Left ventricle myocardium inferior (tissue), 1 donor: ENCODE measurements around the gene CUX1. TPM values are rescaled to one million over a fixed set of nuclear protein-coding genes. Genes with fewer than 3 reads are reported as not detected.
"Not testable (repeated sequence)": the region's sequence is repeated elsewhere in the genome, so short reads cannot be mapped to it uniquely, and the experiment has no call there.

ENCODE experiments used
- DNase-seq: peaks from one replicate; pipeline ENCODE4 v3.0.0-alpha.2; 2020
- H3K27ac ChIP-seq: fragments of 200-600 bp; replicated peaks from 2 replicates; pipeline ENCODE4 v1.8.0; 2021
- H3K27me3 ChIP-seq: fragments of 200-600 bp; 2 replicates; pipeline ENCODE4 v1.8.0; 2021; ENCODE audit warnings: low read depth
- H3K36me3 ChIP-seq: fragments of 200-600 bp; 2 replicates; pipeline ENCODE4 v1.8.0; 2021
- H3K4me1 ChIP-seq: fragments of 200-600 bp; 2 replicates; pipeline ENCODE4 v1.8.0; 2021
- H3K4me3 ChIP-seq: fragments of 200-600 bp; 2 replicates; pipeline ENCODE4 v1.8.0; 2021; ENCODE audit warnings: mild to moderate bottlenecking, moderate library complexity
- H3K9me3 ChIP-seq: fragments of 200-600 bp; replicated peaks from 2 replicates; pipeline ENCODE4 v1.8.0; 2021
- intact Hi-C: fragments of 100-400 bp; cut with micrococcal nuclease; formaldehyde crosslinking; loops from one replicate; pipeline ENCODE4 v1.11.0; 2022
- microRNA-seq: library from miRNA; unstranded; fragments of <30 nt; microRNA quantifications from one replicate; pipeline ENCODE4 v1.2.0, GENCODE V29; 2020
- total RNA-seq: library from RNA; stranded (reverse); fragmentation: NEBNext Ultra II Directional; extraction: Animal tissue kit (Norgen Biotek cat#: 25700); gene quantifications from one replicate; pipeline ENCODE4 v1.2.1, GENCODE V29; 2021
- TF ChIP-seq, protein P1 (sequence below): fragments of 200-600 bp; IDR thresholded peaks from 2 replicates; pipeline ENCODE4 v1.8.0; 2021; ENCODE audit warnings: antibody characterized with exemption, mild to moderate bottlenecking, borderline replicate concordance
- donor health status: DM: no; HTN: yes; CAD: no; lungs with severe emphysema.

The CUX1 gene
- total RNA-seq, 1 donor from 2014 or later: 125 TPM

DNA sequence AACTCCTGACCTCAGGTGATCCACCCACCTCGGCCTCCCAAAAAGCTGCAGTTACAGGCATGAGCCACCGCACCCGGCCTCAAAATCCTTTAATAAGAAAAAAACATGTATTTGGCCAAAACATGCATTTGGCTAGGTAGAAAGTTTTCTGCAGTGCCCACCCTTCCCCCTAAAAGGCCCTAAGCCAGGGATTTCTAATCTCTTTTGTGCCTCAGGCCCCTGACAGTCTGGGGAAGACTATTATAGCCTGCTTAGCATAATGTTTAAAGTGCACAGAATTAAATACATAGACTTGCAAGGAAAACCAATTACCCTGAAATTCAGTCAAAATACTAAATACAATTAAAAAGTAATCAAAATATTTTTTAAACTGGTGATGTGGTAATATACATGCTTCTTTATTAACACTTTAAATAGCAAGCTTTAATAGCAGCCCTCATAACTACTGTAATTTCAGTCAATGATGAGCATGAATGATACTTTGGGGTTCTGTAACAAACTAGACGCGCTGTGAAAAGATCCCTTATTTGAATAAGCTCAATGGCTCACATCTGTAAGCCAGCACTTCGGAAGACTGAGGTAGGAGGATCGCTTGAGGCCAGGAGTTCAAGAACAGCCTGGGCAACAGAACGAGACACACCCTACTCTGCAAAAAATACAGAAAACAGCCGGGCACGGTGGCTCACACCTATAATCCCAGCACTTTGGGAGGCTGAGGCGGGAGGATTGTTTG, 508.9 kb downstream of the CUX1 start:
- H3K4me3 ChIP-seq: no peak overlapping the region
- H3K27me3 ChIP-seq: peaks cover 58% of the 10 kb centered on the region
- intact Hi-C loops: no loop called here
- no peaks in the 10 kb centered on the region for H3K36me3 ChIP-seq
- DNase-seq: no peak
- TF ChIP-seq, protein P1, sequence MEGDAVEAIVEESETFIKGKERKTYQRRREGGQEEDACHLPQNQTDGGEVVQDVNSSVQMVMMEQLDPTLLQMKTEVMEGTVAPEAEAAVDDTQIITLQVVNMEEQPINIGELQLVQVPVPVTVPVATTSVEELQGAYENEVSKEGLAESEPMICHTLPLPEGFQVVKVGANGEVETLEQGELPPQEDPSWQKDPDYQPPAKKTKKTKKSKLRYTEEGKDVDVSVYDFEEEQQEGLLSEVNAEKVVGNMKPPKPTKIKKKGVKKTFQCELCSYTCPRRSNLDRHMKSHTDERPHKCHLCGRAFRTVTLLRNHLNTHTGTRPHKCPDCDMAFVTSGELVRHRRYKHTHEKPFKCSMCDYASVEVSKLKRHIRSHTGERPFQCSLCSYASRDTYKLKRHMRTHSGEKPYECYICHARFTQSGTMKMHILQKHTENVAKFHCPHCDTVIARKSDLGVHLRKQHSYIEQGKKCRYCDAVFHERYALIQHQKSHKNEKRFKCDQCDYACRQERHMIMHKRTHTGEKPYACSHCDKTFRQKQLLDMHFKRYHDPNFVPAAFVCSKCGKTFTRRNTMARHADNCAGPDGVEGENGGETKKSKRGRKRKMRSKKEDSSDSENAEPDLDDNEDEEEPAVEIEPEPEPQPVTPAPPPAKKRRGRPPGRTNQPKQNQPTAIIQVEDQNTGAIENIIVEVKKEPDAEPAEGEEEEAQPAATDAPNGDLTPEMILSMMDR: no peak
- H3K9me3 ChIP-seq: no peaks in the 10 kb centered on the region
- peaks cover 4% of the 10 kb centered on the region for H3K4me1 ChIP-seq
- H3K27ac ChIP-seq: no peak overlapping the region

DNA sequence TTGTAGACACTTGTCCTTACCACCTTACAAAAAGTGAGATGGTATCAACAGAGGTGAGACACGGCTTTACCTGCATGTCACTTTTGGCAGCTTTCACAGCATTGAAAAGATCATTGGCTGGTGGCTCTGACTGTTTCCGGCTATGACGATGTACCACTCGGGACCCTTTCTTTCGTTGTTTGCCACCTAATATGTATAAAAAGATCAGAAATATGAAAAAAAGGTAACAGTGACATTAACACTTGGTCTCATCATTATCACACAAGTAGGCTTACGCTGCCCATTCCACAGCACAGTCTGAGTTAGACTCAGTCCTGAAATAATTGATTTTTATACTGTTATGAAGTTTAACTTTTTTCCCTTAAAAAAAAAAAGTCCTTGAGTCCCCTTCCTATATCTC, 509.8 kb downstream of the CUX1 start:
- H3K27ac ChIP-seq, H3K36me3 ChIP-seq, H3K4me1 ChIP-seq, DNase-seq, H3K4me3 ChIP-seq, intact Hi-C loops, H3K9me3 ChIP-seq: not testable (repeated sequence)
- H3K27me3 ChIP-seq: peaks cover 50% of the 10 kb centered on the region

DNA sequence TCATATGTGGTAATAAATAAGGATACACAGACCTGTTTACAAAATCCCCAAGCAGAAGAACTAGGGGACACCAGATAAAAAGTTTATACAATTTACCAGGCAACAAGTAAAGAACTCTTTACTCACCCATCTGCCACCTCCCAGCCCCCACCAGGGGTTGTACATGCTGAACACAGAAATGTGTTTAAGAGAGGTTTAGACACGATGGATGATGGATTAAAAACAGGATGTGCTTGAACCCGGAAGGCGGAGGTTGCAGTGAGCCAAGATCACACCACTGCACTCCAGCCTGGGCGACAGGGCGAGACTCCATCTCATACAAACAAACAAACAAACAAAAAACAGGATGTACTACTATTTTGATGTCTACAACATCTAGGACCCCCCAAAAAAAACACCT, 511.4 kb downstream of the CUX1 start:
- H3K4me1 ChIP-seq, H3K27ac ChIP-seq, intact Hi-C loops, H3K9me3 ChIP-seq, H3K4me3 ChIP-seq, H3K36me3 ChIP-seq, DNase-seq: not testable (repeated sequence)
- H3K27me3 ChIP-seq: peaks cover 45% of the 10 kb centered on the region

DNA sequence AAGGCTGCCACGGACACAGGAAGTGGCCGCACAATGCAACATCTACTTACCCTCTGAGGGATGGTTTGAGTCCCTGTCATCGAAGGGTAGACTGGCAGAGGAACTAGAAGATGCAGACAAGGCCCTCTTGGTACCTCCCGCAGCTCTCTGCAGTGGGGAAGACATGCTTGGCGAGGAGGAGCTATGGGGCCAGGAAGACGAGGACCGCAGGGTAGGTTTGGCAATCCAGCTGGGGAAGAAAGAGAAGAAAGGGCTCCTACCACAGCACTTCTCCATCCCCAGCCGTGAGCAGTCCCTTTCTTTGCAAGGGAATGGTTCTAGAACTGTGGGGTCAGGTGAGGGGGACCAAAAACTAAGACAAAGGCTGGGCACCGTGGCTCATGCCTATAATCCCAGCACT, 511.9 kb downstream of the CUX1 start:
- H3K9me3 ChIP-seq, H3K4me1 ChIP-seq, DNase-seq, H3K27ac ChIP-seq, H3K4me3 ChIP-seq, intact Hi-C loops, H3K36me3 ChIP-seq: not testable (repeated sequence)
- H3K27me3 ChIP-seq: peaks cover 40% of the 10 kb centered on the region

DNA sequence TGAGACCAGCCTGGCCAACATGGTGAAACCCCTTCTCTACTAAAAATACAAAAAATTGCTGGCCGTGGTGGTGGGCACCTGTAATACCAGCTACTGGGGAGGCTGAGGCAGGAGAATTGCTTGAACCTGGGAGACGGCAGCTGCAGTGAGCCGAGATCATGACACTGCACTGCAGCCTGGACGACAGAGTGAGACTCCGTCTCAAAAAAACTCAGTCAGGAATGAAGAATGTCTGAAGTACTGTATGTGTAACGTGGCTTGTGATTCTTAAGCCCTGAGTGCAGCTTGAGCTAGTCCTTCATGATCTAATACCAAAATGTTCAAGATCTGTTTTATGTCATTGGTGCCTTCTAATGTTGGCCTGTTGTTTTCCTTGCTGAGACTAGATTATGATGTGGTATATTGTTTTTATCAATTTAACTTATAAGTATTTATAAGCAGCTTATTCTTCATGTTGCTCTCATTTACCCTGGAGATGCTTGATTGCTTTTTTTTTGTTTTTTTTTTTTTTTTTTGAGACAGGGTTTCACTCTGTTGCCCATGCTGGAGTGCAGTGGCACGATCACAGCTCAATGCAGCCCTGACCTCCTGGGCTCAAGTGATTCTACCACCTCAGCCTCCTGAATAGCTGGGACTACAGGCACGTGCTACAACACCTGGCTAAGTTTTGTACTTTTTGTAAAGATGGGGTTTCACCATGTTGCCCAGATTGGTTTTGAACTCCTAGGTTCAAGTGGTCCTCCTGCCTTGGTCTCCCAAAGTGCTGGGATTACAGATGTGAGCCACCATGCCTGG, 513.4 kb downstream of the CUX1 start:
- H3K27me3 ChIP-seq: peaks cover 25% of the 10 kb centered on the region
- H3K4me3 ChIP-seq, H3K9me3 ChIP-seq, DNase-seq, H3K4me1 ChIP-seq, H3K36me3 ChIP-seq, intact Hi-C loops, H3K27ac ChIP-seq: not testable (repeated sequence)

Small RNA genes lying within 50 kb of the gene (microRNA-seq; reads per million reads assigned to microRNA genes)
- gene MIR4285: not detected

Other genes with a start within 250 kb of the CUX1 start
- gene MYL10, start 188.3 kb upstream of the CUX1 start, total RNA-seq: not detected